ENCODE measurements around the gene HEATR5B. TPM values are rescaled to one million over a fixed set of nuclear protein-coding genes. Genes with fewer than 3 reads are reported as not detected.
"Not testable (repeated sequence)": the region's sequence is repeated elsewhere in the genome, so short reads cannot be mapped to it uniquely, and the experiment has no call there.

Gene HEATR5B
- total RNA-seq, 2 experiments from 2014 or later: 15.2 to 18.2 TPM

GRCh38 chr2:36941867-36942266, 142.3 kb downstream of the HEATR5B start:
- Mint-ChIP-seq H3K27me3 (no peaks in the 10 kb centered on the region), H3K27ac (no peak overlapping the region), H3K36me3 (ENCODE audit: low read depth) (no peaks in the 10 kb centered on the region), H3K9me3 (no peaks in the 10 kb centered on the region), H3K4me3 (no peak overlapping the region), H3K4me1 (ENCODE audit: low read depth) (peaks cover 2% of the 10 kb centered on the region)
- POLR2A ChIA-PET: no interaction called here
- intact Hi-C loops (cut with micrococcal nuclease): no loop called here
- ATAC-seq: no peak
- no peak for DNase-seq
- TF ChIP-seq CTCF (IDR thresholded peaks at IDR 0.05): no peak
- CTCF ChIA-PET: no interaction called here

GRCh38 chr2:36936526-36936925, 147.6 kb downstream of the HEATR5B start:
- H3K9me3 Mint-ChIP-seq; H3K27me3 Mint-ChIP-seq; ATAC-seq; H3K27ac Mint-ChIP-seq; H3K4me3 Mint-ChIP-seq; H3K4me1 Mint-ChIP-seq (ENCODE audit: low read depth); intact Hi-C loops (cut with micrococcal nuclease); H3K36me3 Mint-ChIP-seq (ENCODE audit: low read depth); CTCF ChIA-PET; DNase-seq: not testable (repeated sequence)
- POLR2A ChIA-PET: interaction anchor here (0.7 kb wide), 1 partner anchor 19 kb away, joined by 3 read pairs; no protein-coding TSS in a partner anchor

GRCh38 chr2:36931688-36932087, 152.5 kb downstream of the HEATR5B start:
- POLR2A ChIA-PET; CTCF ChIA-PET; intact Hi-C loops (cut with micrococcal nuclease); H3K27ac Mint-ChIP-seq; H3K27me3 Mint-ChIP-seq; H3K36me3 Mint-ChIP-seq (ENCODE audit: low read depth); H3K9me3 Mint-ChIP-seq; ATAC-seq; H3K4me3 Mint-ChIP-seq; DNase-seq: not testable (repeated sequence)
- peaks cover 10% of the 10 kb centered on the region for H3K4me1 Mint-ChIP-seq (ENCODE audit: low read depth)

Other genes starting within 250 kb of the HEATR5B start
- gene STRN, start 117.8 kb downstream of the HEATR5B start, total RNA-seq: 10 to 100 TPM; 24.0 to 25.9 TPM
- 10 to 100 TPM in 1 of 2 experiments, 1 to 10 TPM in 1; 9.9 to 11.7 TPM for gene GPATCH11, start 146 bp upstream of the HEATR5B start, total RNA-seq
- 10 to 100 TPM; 43.1 to 49.3 TPM for gene EIF2AK2, start 72.6 kb upstream of the HEATR5B start, total RNA-seq
- not detected for gene SULT6B1, start 104.3 kb upstream of the HEATR5B start, total RNA-seq
- gene CEBPZOS, start 112.1 kb upstream of the HEATR5B start, total RNA-seq: 10 to 100 TPM; 43.7 to 48.4 TPM
- 10 to 100 TPM; 69.2 to 78.6 TPM for gene CEBPZ, start 147.2 kb upstream of the HEATR5B start, total RNA-seq
- gene NDUFAF7, start 147.3 kb upstream of the HEATR5B start, total RNA-seq: 10 to 100 TPM; 18.4 to 22.5 TPM
- 10 to 100 TPM; 23.8 to 25.6 TPM for gene PRKD3, start 240.5 kb upstream of the HEATR5B start, total RNA-seq

Data from activated CD8-positive, alpha-beta T cell treated with anti-CD3 and anti-CD28 coated beads for 36 hours (primary cell).